Prostate gland (tissue), 2 donors: ENCODE results near the gene CRYGB. TPM values are rescaled to one million over a fixed set of nuclear protein-coding genes. Genes with fewer than 3 reads are reported as not detected.
"Not testable (repeated sequence)": the region's sequence is repeated elsewhere in the genome, so short reads cannot be mapped to it uniquely, and the experiment has no call there.

Source experiments
- DNase-seq: peaks from one replicate; pipeline ENCODE4 v3.0.0-alpha.2; 2019; ENCODE audit warnings: low spot score
- H3K27ac ChIP-seq, 2 donors: fragments of 200-600 bp; sonication (generic); 2 replicates each; pipeline ENCODE4 v1.5.1; 2017 to 2019
- H3K27me3 ChIP-seq: fragments of 200-600 bp; sonication (generic); replicated peaks from 2 replicates; pipeline ENCODE4 v1.5.1; 2019; ENCODE audit not compliant: insufficient read depth
- H3K36me3 ChIP-seq, 2 donors: fragments of 200-600 bp; sonication (generic); 1 replicate in 1 of 2; 2 replicates in 1 of 2; pipeline versions ENCODE4 v1.5.1 to v1.8.1; 2017 to 2019
- H3K4me1 ChIP-seq: fragments of 200-600 bp; sonication (generic); replicated peaks from 2 replicates; pipeline ENCODE4 v1.5.1; 2019
- H3K4me3 ChIP-seq, 2 donors: fragments of 200-600 bp; sonication (generic); 2 replicates each; pipeline ENCODE4 v1.5.1; 2017 to 2019
- H3K9me3 ChIP-seq: fragments of 200-600 bp; sonication (generic); 2 replicates; pipeline ENCODE4 v1.5.1; 2017
- CTCF ChIP-seq, 4 experiments: fragments of 200-600 bp in 2 of 4; fragments of 450-650 bp in 2 of 4; sonication (generic) in 2 of 4; IDR thresholded peaks; 1 replicate in 3 of 4; 2 replicates in 1 of 4; pipeline ENCODE4 v1.5.1; 2016 to 2019; ENCODE audit warnings: antibody characterized with exemption in 4 of 4, mild to moderate bottlenecking in 2 of 4, moderate library complexity in 2 of 4
- POLR2A ChIP-seq: fragments of 450-650 bp; IDR thresholded peaks from one replicate; pipeline ENCODE4 v1.6.1; 2016; ENCODE audit warnings: antibody characterized with exemption, mild to moderate bottlenecking
- POLR2AphosphoS5 ChIP-seq: sonication (generic); formaldehyde crosslinking; IDR thresholded peaks from one replicate; pipeline ENCODE4 v1.6.1; 2017; ENCODE audit warnings: antibody characterized with exemption
- WGBS: methylation state at CpG from one replicate; pipeline ENCODE4 v1.1.5; 2018; 5-methylcytosine and 5-hydroxymethylcytosine counted together
- intact Hi-C: fragments of 100-400 bp; cut with DNase I; formaldehyde crosslinking; loops from one replicate; pipeline ENCODE4 v1.14.2; 2022
- total RNA-seq, 2 donors: library from RNA; depleted of rRNA; stranded (reverse); fragments of >200 nt; gene quantifications; one replicate each; pipeline ENCODE4 v1.1.0, GENCODE V29; 2016

Gene CRYGB
- total RNA-seq, 2 donors from 2014 or later = not detected

- WGBS = 98% methylated on average over 4 of the region's 4 CpGs
- H3K4me1 ChIP-seq = no peaks in the 10 kb centered on the region
- no peak for TF ChIP-seq CTCF (IDR thresholded peaks at IDR 0.05)
- TF ChIP-seq POLR2A = no peak
- TF ChIP-seq POLR2AphosphoS5 = no peak
- intact Hi-C loops = no loop called here
- peaks cover 2% of the 10 kb centered on the region for H3K27me3 ChIP-seq
- no peak overlapping the region for H3K4me3 ChIP-seq
- H3K27ac ChIP-seq = no peak overlapping the region
- no peak for DNase-seq
- H3K36me3 ChIP-seq = no peaks in the 10 kb centered on the region
- no peaks in the 10 kb centered on the region for H3K9me3 ChIP-seq
Measured at GRCh38 chr2:208127090-208127489, 18.9 kb downstream of the CRYGB start.

- H3K27me3 ChIP-seq = peaks cover 2% of the 10 kb centered on the region
- TF ChIP-seq POLR2AphosphoS5 = no peak
- no peak for TF ChIP-seq POLR2A
- TF ChIP-seq CTCF (IDR thresholded peaks at IDR 0.05) = no peak
- no peaks in the 10 kb centered on the region for H3K4me1 ChIP-seq
- no peak overlapping the region for H3K27ac ChIP-seq
- H3K9me3 ChIP-seq = no peaks in the 10 kb centered on the region
- DNase-seq = no peak
- no peak overlapping the region for H3K4me3 ChIP-seq
- 85% methylated on average over 4 of the region's 4 CpGs for WGBS
- H3K36me3 ChIP-seq = no peaks in the 10 kb centered on the region
- intact Hi-C loops = no loop called here
Measured at GRCh38 chr2:208125251-208125650, 20.7 kb downstream of the CRYGB start.

GRCh38 chr2:208124013-208124715 is 21.8 kb downstream of the CRYGB start, which contains the start of gene CRYGD:
Gene CRYGD (minus strand): TSS chr2:208124524. CDS start chr2:208124473, 51 bp downstream.
- H3K4me1 ChIP-seq, H3K36me3 ChIP-seq, DNase-seq, H3K4me3 ChIP-seq, H3K27me3 ChIP-seq, intact Hi-C loops, H3K27ac ChIP-seq, H3K9me3 ChIP-seq: not testable (repeated sequence)
- 14% methylated on average over 23 of the region's 46 CpGs for WGBS

DNA sequence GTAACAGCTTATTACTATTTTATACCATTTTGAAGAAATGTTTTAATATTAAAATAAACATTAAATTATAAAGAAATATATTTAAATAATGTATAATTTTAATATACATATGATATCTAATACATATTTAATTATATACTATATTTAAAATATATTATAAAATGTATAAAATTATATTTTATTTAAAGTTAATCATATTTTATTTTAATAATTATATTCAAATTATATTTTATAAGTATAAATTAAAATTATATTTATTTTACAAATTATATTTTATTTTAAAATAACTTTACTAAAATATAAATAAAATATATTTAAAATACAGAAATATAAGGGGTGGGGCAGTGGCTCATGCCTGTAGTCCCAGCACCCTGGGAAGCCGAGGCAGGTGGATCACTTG is 23.7 kb downstream of the CRYGB start:
- Histone ChIP-seq H3K4me3 (no peak overlapping the region), H3K27ac (no peak overlapping the region), H3K9me3 (no peaks in the 10 kb centered on the region), H3K4me1 (no peaks in the 10 kb centered on the region), H3K36me3 (no peaks in the 10 kb centered on the region), H3K27me3 (peaks cover 2% of the 10 kb centered on the region)
- DNase-seq = no peak
- TF ChIP-seq POLR2AphosphoS5 (no peak), POLR2A (no peak)
- WGBS = 97% methylated on average over 1 of the region's 1 CpG
- intact Hi-C loops = no loop called here

DNA sequence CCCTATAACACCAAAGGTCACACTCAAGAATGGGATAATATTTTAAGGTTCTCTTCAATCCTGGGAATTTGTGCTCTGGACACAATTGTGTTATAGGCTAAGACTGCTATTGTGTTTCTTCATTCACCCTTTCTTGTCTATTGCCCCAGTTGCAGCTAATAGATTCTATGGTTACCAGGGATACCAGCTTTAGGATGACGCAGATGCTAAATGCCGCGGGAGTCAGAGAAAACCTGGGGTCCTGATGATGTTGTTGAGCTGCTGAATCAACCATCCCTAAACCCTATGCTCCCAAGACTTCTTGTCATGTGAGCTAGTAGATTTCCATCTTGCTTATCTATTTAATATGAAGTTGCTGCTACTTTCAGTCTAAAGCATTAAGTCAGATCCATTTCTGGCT is 27.0 kb downstream of the CRYGB start:
- no peak for TF ChIP-seq POLR2AphosphoS5
- TF ChIP-seq CTCF (IDR thresholded peaks at IDR 0.05) = no peak
- TF ChIP-seq POLR2A = no peak
- Histone ChIP-seq H3K4me1 (no peaks in the 10 kb centered on the region), H3K36me3 (no peaks in the 10 kb centered on the region), H3K4me3 (no peak overlapping the region), H3K27ac (no peak overlapping the region), H3K27me3 (no peaks in the 10 kb centered on the region), H3K9me3 (no peaks in the 10 kb centered on the region)
- intact Hi-C loops = no loop called here
- 94% methylated on average over 3 of the region's 3 CpGs for WGBS
- no peak for DNase-seq

DNA sequence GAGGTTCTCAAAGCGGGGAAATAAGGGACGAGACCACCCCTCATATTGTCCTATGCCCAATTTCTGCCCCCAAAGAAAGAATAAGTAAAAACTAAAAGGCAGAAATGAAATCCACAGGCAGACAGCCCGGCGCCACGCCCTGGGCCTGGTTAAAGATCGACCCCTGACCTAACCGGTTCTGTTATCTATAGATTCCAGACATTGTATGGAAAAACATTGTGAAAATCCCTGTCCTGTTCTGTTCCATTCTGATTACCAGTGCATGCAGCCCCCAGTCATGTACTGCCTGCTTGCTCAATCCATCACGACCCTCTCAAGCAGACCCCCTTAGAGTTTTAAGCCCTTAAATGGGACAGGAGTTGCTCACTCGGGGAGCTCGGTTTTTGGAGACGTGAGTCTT is 28.6 kb downstream of the CRYGB start:
- intact Hi-C loops, DNase-seq, H3K36me3 ChIP-seq, H3K9me3 ChIP-seq, H3K4me1 ChIP-seq, H3K4me3 ChIP-seq, H3K27ac ChIP-seq, H3K27me3 ChIP-seq: not testable (repeated sequence)
- WGBS = 96% methylated on average over 11 of the region's 11 CpGs
